Measurements from ENCODE around the gene CHST11. TPM values are rescaled to one million over a fixed set of nuclear protein-coding genes. Genes with fewer than 3 reads are reported as not detected.

The CHST11 gene
- total RNA-seq, 1 experiment from 2014 or later, result 6.7 TPM

- no peak overlapping the region for H3K56ac ChIP-seq (ENCODE audit: insufficient read length, low read depth, low read length)
- TF ChIP-seq CTCF (conservative IDR thresholded peaks at IDR 0.05), result no peak
- H3K79me1 ChIP-seq (ENCODE audit: insufficient read depth, low read depth, low read length, poor library complexity, severe bottlenecking), result no peaks in the 10 kb centered on the region
- H3K14ac ChIP-seq (ENCODE audit: insufficient read depth, low read length), result no peak overlapping the region
- Mint-ChIP-seq H3K9me3 (peaks cover 0 to 3% of the 10 kb centered on the region in 2 experiments; a peak in 2 of 5 replicates), H3K4me3 (no peak overlapping the region), H3K27ac (no peak overlapping the region), H3K4me1 (peaks cover 11% of the 10 kb centered on the region in 2 experiments; a peak in 3 of 4 replicates), H3K36me3 (ENCODE audit: insufficient read depth in 1 of 3, low read depth in 3 of 3) (no peaks in the 10 kb centered on the region; a peak in 3 of 7 replicates), H3K27me3 (ENCODE audit: low read depth) (peaks cover 3% of the 10 kb centered on the region; the same call in 1 of the 2 replicates)
- DNase-seq, result no peak
- H3K4me2 ChIP-seq (ENCODE audit: insufficient read depth, insufficient read length, low read length), result no peak overlapping the region
- no peaks in the 10 kb centered on the region for H3K9me3 ChIP-seq (ENCODE audit: control insufficient read depth, low read depth, low read length)
- no peak overlapping the region for H2BK5ac ChIP-seq (ENCODE audit: insufficient read length, low read length)
- no peak overlapping the region for H3T11ph ChIP-seq (ENCODE audit: low read length)
- no peaks in the 10 kb centered on the region for H3K79me2 ChIP-seq (ENCODE audit: insufficient read depth, low read length)
- H2BK12ac ChIP-seq (ENCODE audit: insufficient read length, low read depth, low read length), result no peak overlapping the region
- H2BK120ac ChIP-seq (ENCODE audit: low read depth, low read length, poor library complexity, severe bottlenecking), result no peak overlapping the region
- no peak overlapping the region for H2BK20ac ChIP-seq (ENCODE audit: low read depth, low read length, poor library complexity, severe bottlenecking)
- no peak overlapping the region for H4K5ac ChIP-seq (ENCODE audit: insufficient read length, low read depth, low read length)
- H2AK5ac ChIP-seq (ENCODE audit: insufficient read length, low read length), result no peak overlapping the region
- H3K18ac ChIP-seq (ENCODE audit: insufficient read length, low read depth, low read length), result no peak overlapping the region
- no peak overlapping the region for H4K91ac ChIP-seq (ENCODE audit: insufficient read length, low read depth, low read length)
- H3K23ac ChIP-seq (ENCODE audit: insufficient read length, low read depth, low read length), result no peak overlapping the region
- H3K23me2 ChIP-seq (ENCODE audit: insufficient read length, low read depth, low read length, poor library complexity, severe bottlenecking), result no peaks in the 10 kb centered on the region
- H4K20me1 ChIP-seq (ENCODE audit: control insufficient read depth, insufficient read depth, insufficient read length), result no peaks in the 10 kb centered on the region
- no peaks in the 10 kb centered on the region for H3K27me3 ChIP-seq (ENCODE audit: insufficient read depth, low read length)
- no peak overlapping the region for H3K27ac ChIP-seq (ENCODE audit: insufficient read length, low read depth, low read length)
- WGBS (ENCODE audit: extremely low coverage, insufficient read length, low lambda C conversion rate), result no CpG with 5 or more reads among the region's 3 CpGs
- no peak overlapping the region for H2BK15ac ChIP-seq (ENCODE audit: low read depth, low read length)
- no peak overlapping the region for H2AFZ ChIP-seq (ENCODE audit: low read length)
- H4K8ac ChIP-seq (replicated peaks; ENCODE audit: insufficient read length, low read depth, low read length), result no peak overlapping the region
- H3K4me1 ChIP-seq (ENCODE audit: insufficient read depth, low read length), result no peaks in the 10 kb centered on the region
- no peak overlapping the region for H3K9ac ChIP-seq (ENCODE audit: extremely low read depth, insufficient read length, low read length)
- H3K4ac ChIP-seq (ENCODE audit: low read depth, low read length), result no peak overlapping the region
These were observed 185.1 kb downstream of the CHST11 start for GRCh38 chr12:104641862-104642261.
